HCT116 (cell line): ENCODE data around the gene SPATA31E1. TPM values are rescaled to one million over a fixed set of nuclear protein-coding genes. Genes with fewer than 3 reads are reported as not detected.

ENCODE experiments used
- ATAC-seq: fragments of 200-7000 bp; cut with Tn5 transposase; 2 replicates; pipeline ENCODE4 v1.9.1; 2020; ENCODE audit warnings: mild to moderate bottlenecking, moderate library complexity
- BruUV-seq: library from RNA; stranded (reverse); fragments of 400-500 nt; replicated peaks from 2 replicates; lab custom pipeline; 2021; lab: Mats Ljungman, UMichigan
- CTCF ChIA-PET: fragments of 300-600 bp; sonication (Branson Sonifier 250); formaldehyde crosslinking; loops from one replicate; lab custom pipeline; 2021; ENCODE audit warnings: antibody characterized with exemption; lab: Charles Lee
- POLR2A ChIA-PET: fragments of 300-600, 350-600 bp; sonication (Branson Sonifier 250); formaldehyde crosslinking; loops from one replicate; lab custom pipeline; 2021; ENCODE audit warnings: antibody characterized with exemption; lab: Charles Lee
- RAD21 ChIA-PET, 2 experiments: fragments of 300-600 bp; sonication (Branson Sonifier 250); formaldehyde crosslinking; loops; one replicate each; lab custom pipeline; 2023; ENCODE audit warnings: low total read pairs in 2 of 2; ENCODE audit not compliant: uncharacterized antibody in 2 of 2, unreplicated experiment in 2 of 2, low non-redundant PET in 1 of 2; lab: Charles Lee
- DNase-seq: peaks from one replicate; pipeline ENCODE4 v3.0.0-alpha.2; 2010; ENCODE audit warnings: low read depth, low spot score
- H2AFZ ChIP-seq: fragments of 200-600 bp; shearing (Covaris generic), sonication (generic); 2 replicates; pipeline ENCODE4 v1.6.1; 2017; ENCODE audit warnings: low read depth, mixed run types, mixed read lengths, antibody characterized with exemption, low read length; ENCODE audit not compliant: poor library complexity, severe bottlenecking
- H3K27ac ChIP-seq: 2 replicates; pipeline ENCODE4 v1.5.1; 2012; ENCODE audit warnings: low read depth, low read length
- H3K27me3 ChIP-seq: fragments of 200-600 bp; sonication (generic); 2 replicates; pipeline ENCODE4 v1.6.1; 2016; ENCODE audit warnings: mixed run types, low read length, mixed read lengths; ENCODE audit not compliant: insufficient read depth
- H3K36me3 ChIP-seq, 2 experiments: fragments of 200-500 bp in 1 of 2; fragments of 200-600 bp in 1 of 2; sonication (Bioruptor generic) in 1 of 2; sonication (generic) in 1 of 2; 2 replicates each; pipeline versions ENCODE4 v1.5.1 to v1.6.1; 2014 to 2016; ENCODE audit warnings: low read length in 2 of 2, inconsistent platforms in 1 of 2, mixed read lengths in 1 of 2, mixed run types in 1 of 2; ENCODE audit not compliant: insufficient read depth in 2 of 2, control insufficient read depth in 1 of 2
- H3K4me1 ChIP-seq, 2 experiments: fragments of 200-600 bp in 1 of 2; sonication (generic) in 1 of 2; 2 replicates each; pipeline versions ENCODE4 v1.5.1 to v1.6.1; 2012 to 2017; ENCODE audit warnings: low read length in 2 of 2, inconsistent platforms in 1 of 2, mild to moderate bottlenecking in 1 of 2, mixed read lengths in 1 of 2, mixed run types in 1 of 2, moderate library complexity in 1 of 2; ENCODE audit not compliant: insufficient read depth in 2 of 2, control insufficient read depth in 1 of 2
- H3K4me2 ChIP-seq: fragments of 200-600 bp; sonication (generic); 2 replicates; pipeline ENCODE4 v1.6.1; 2017; ENCODE audit warnings: mixed run types, low read length, mixed read lengths
- H3K4me3 ChIP-seq, 2 experiments: fragments of 200-600 bp in 1 of 2; sonication (generic) in 1 of 2; replicated peaks in 1 of 2; 2 replicates each; pipeline ENCODE4 v1.5.1; 2011 to 2016; ENCODE audit warnings: low read length in 2 of 2, control low read depth in 1 of 2, low read depth in 1 of 2, mild to moderate bottlenecking in 1 of 2, mixed read lengths in 1 of 2, mixed run types in 1 of 2
- H3K79me2 ChIP-seq: fragments of 200-600 bp; sonication (generic); 2 replicates; pipeline ENCODE4 v1.6.1; 2017; ENCODE audit warnings: mild to moderate bottlenecking, mixed run types, low read length, moderate library complexity, mixed read lengths; ENCODE audit not compliant: insufficient read depth
- H3K9ac ChIP-seq: fragments of 200-600 bp; sonication (generic); 2 replicates; pipeline ENCODE4 v1.6.1; 2016; ENCODE audit warnings: low read length, mixed read lengths
- H3K9me2 ChIP-seq: fragments of 200-600 bp; sonication (generic), shearing (Covaris generic); 2 replicates; pipeline ENCODE4 v1.6.1; 2017; ENCODE audit warnings: mixed run types, mild to moderate bottlenecking, moderate library complexity; ENCODE audit not compliant: insufficient read depth
- H3K9me3 ChIP-seq, 2 experiments: fragments of 200-500 bp in 1 of 2; fragments of 200-600 bp in 1 of 2; sonication (Bioruptor generic) in 1 of 2; sonication (generic) in 1 of 2; 2 replicates each; pipeline ENCODE4 v1.6.1; 2014 to 2017; ENCODE audit warnings: low read length in 2 of 2, mixed read lengths in 2 of 2, inconsistent platforms in 1 of 2, low read depth in 1 of 2, mild to moderate bottlenecking in 1 of 2, mixed run types in 1 of 2, moderate library complexity in 1 of 2; ENCODE audit not compliant: control insufficient read depth in 1 of 2, insufficient read depth in 1 of 2
- H4K20me1 ChIP-seq: fragments of 200-600 bp; sonication (generic), shearing (Covaris generic); 2 replicates; pipeline ENCODE4 v1.6.1; 2017; ENCODE audit warnings: mixed run types, mild to moderate bottlenecking, moderate library complexity; ENCODE audit not compliant: insufficient read depth
- CBX3 ChIP-seq: IDR thresholded peaks from 2 replicates; pipeline ENCODE4 v1.6.1; 2012; ENCODE audit warnings: low read depth
- CEBPB ChIP-seq: IDR thresholded peaks from 2 replicates; pipeline ENCODE4 v1.6.1; 2012; ENCODE audit warnings: low read depth
- CTCF ChIP-seq, 3 experiments: fragments of 200-600 bp in 1 of 3; sonication (generic) in 1 of 3; IDR thresholded peaks in 2 of 3; conservative IDR thresholded peaks in 1 of 3; 2 replicates each; pipeline ENCODE4 v1.5.1; 2012 to 2017; ENCODE audit warnings: low read depth in 2 of 3, low read length in 2 of 3, antibody characterized with exemption in 1 of 3, borderline replicate concordance in 1 of 3, control low read depth in 1 of 3, mild to moderate bottlenecking in 1 of 3, mixed read lengths in 1 of 3, mixed run types in 1 of 3, moderate library complexity in 1 of 3; ENCODE audit not compliant: insufficient read depth in 1 of 3
- EGR1 ChIP-seq: IDR thresholded peaks from 2 replicates; pipeline ENCODE4 v1.6.1; 2012; ENCODE audit warnings: low read depth
- EZH2phosphoT487 ChIP-seq: fragments of 200-600 bp; IDR thresholded peaks from 2 replicates; pipeline ENCODE4 v1.6.1; 2018; ENCODE audit warnings: antibody characterized with exemption, borderline replicate concordance
- FOSL1 ChIP-seq: IDR thresholded peaks from 2 replicates; pipeline ENCODE4 v1.6.1; 2012; ENCODE audit warnings: low read depth
- JUND ChIP-seq: IDR thresholded peaks from 2 replicates; pipeline ENCODE4 v1.6.1; 2012
- POLR2A ChIP-seq: IDR thresholded peaks from 2 replicates; pipeline ENCODE4 v1.7.0; 2011; ENCODE audit warnings: borderline replicate concordance; ENCODE audit not compliant: insufficient read depth, insufficient read length; ENCODE audit errors: extremely low read depth
- POLR2AphosphoS5 ChIP-seq: IDR thresholded peaks from 2 replicates; pipeline ENCODE4 v1.6.1; 2011; ENCODE audit warnings: mild to moderate bottlenecking, low read depth, low read length, moderate library complexity
- REST ChIP-seq: IDR thresholded peaks from 2 replicates; pipeline ENCODE4 v1.6.1; 2012; ENCODE audit warnings: low read depth
- SIN3A ChIP-seq: IDR thresholded peaks from 2 replicates; pipeline ENCODE4 v1.6.1; 2012; ENCODE audit warnings: low read depth
- TCF7L2 ChIP-seq: IDR thresholded peaks from 2 replicates; pipeline ENCODE4 v1.7.0; 2011; ENCODE audit warnings: borderline replicate concordance, inconsistent platforms; ENCODE audit not compliant: insufficient read depth, insufficient read length; ENCODE audit errors: extremely low read depth
- ZFX ChIP-seq: fragments of 450-650 bp; IDR thresholded peaks from 2 replicates; pipeline ENCODE4 v1.6.1; 2017
- ZNF274 ChIP-seq: fragments of 200-500 bp; sonication (Bioruptor generic); IDR thresholded peaks from 2 replicates; pipeline ENCODE4 v1.6.1; 2014; ENCODE audit warnings: mild to moderate bottlenecking, low read depth, low read length, inconsistent platforms
- intact Hi-C: fragments of 100-400 bp; cut with micrococcal nuclease; formaldehyde crosslinking; loops from 2 replicates; pipeline ENCODE4 v1.10.0; 2022
- total RNA-seq: library from RNA; stranded (reverse); gene quantifications from one replicate; pipeline ENCODE4 v1.2.1, GENCODE V29; 2021; ENCODE audit not compliant: unreplicated experiment
- TF ChIP-seq, protein P1 (sequence below): IDR thresholded peaks from 2 replicates; pipeline ENCODE4 v1.6.1; 2011; ENCODE audit warnings: mild to moderate bottlenecking, low read length, moderate library complexity; ENCODE audit not compliant: insufficient replicate concordance; ENCODE audit errors: extremely low read depth
- TF ChIP-seq, protein P2 (sequence below): IDR thresholded peaks from 2 replicates; pipeline ENCODE4 v1.6.1; 2012

The SPATA31E1 gene
- total RNA-seq, 1 experiment from 2014 or later, result not detected

DNA sequence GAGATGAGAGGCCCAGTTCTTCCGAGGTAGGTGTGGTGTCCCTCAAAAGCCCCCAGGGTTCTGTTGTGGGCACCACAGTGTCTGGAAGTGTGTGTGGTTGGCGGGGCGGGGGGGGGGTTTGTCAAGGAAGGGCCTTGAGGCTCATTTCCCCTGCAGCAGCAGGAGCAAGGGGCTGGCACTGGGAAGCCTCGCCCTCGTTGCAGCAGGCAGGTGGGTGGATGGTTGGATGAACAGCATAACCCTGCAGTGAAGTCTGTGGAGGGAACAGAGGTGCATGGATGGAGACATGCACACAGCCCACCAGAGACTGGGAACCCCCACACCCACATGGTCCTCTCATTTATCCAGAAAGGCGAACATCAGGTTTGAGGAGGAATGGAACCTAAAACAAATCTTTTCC lies 2.0 kb upstream of the SPATA31E1 start:
- Histone ChIP-seq H3K4me2 (no peak overlapping the region), H3K27me3 (no peaks in the 10 kb centered on the region), H3K9me3 (peaks cover 0 to 6% of the 10 kb centered on the region in 2 experiments; a peak in 1 of 4 replicates), H3K4me1 (peaks cover 0 to 7% of the 10 kb centered on the region in 2 experiments; a peak in 2 of 4 replicates), H4K20me1 (no peaks in the 10 kb centered on the region), H3K4me3 (no peak overlapping the region), H3K9me2 (no peaks in the 10 kb centered on the region), H3K9ac (no peak overlapping the region), H3K36me3 (no peaks in the 10 kb centered on the region), H3K27ac (no peak overlapping the region), H3K79me2 (no peaks in the 10 kb centered on the region), H2AFZ (no peak overlapping the region)
- CTCF ChIA-PET, result no interaction called here
- BruUV-seq, result no TSS peak
- POLR2A ChIA-PET, result no interaction called here
- RAD21 ChIA-PET, result no interaction called here
- no peak for ATAC-seq
- no peak for DNase-seq
- no peak for TF ChIP-seq FOSL1
- TF ChIP-seq EZH2phosphoT487, result no peak
- no peak for TF ChIP-seq SIN3A
- no peak for TF ChIP-seq ZFX
- no peak for TF ChIP-seq ZNF274
- no peak for TF ChIP-seq REST
- TF ChIP-seq CBX3, result no peak
- TF ChIP-seq, protein P1, sequence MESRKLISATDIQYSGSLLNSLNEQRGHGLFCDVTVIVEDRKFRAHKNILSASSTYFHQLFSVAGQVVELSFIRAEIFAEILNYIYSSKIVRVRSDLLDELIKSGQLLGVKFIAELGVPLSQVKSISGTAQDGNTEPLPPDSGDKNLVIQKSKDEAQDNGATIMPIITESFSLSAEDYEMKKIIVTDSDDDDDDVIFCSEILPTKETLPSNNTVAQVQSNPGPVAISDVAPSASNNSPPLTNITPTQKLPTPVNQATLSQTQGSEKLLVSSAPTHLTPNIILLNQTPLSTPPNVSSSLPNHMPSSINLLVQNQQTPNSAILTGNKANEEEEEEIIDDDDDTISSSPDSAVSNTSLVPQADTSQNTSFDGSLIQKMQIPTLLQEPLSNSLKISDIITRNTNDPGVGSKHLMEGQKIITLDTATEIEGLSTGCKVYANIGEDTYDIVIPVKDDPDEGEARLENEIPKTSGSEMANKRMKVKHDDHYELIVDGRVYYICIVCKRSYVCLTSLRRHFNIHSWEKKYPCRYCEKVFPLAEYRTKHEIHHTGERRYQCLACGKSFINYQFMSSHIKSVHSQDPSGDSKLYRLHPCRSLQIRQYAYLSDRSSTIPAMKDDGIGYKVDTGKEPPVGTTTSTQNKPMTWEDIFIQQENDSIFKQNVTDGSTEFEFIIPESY, result no peak
- no peak for TF ChIP-seq CTCF (IDR thresholded peaks at IDR 0.05 in 2 of 3, conservative IDR thresholded peaks at IDR 0.05 in 1 of 3; ENCODE audit: borderline replicate concordance in 1 of 3, insufficient read depth in 1 of 3, low read depth in 2 of 3, low read length in 2 of 3)
- TF ChIP-seq EGR1, result no peak
- no peak for TF ChIP-seq POLR2AphosphoS5
- TF ChIP-seq, protein P2, sequence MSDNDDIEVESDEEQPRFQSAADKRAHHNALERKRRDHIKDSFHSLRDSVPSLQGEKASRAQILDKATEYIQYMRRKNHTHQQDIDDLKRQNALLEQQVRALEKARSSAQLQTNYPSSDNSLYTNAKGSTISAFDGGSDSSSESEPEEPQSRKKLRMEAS, result no peak
- no peak for TF ChIP-seq JUND
- TF ChIP-seq TCF7L2, result no peak
- TF ChIP-seq POLR2A, result no peak
- no peak for TF ChIP-seq CEBPB
- intact Hi-C loops, result no loop called here
